ENCODE measurements around the gene TMEM203. TPM values are rescaled to one million over a fixed set of nuclear protein-coding genes. Genes with fewer than 3 reads are reported as not detected.
A peak's percentile ranks its signal among the peaks of the same experiment; 100 is the strongest.

TMEM203 gene
- total and polyA plus RNA-seq, 2 of the 13 experiments (the other 11 are each of a cell fraction or from before 2014, with no cell fraction given) = 23.4 to 36.7 TPM

- TF ChIP-seq ZFP90 (CRISPR knock-in tag; IDR thresholded peaks at IDR 0.05; ENCODE audit: borderline replicate concordance) (0 out of 2 replicates have a peak, but pooled peaks have one; percentile 57), ZNF75D (CRISPR knock-in tag; IDR thresholded peaks at IDR 0.05; ENCODE audit: borderline replicate concordance) (no peak), ZNF326 (CRISPR knock-in tag; IDR thresholded peaks at IDR 0.05; ENCODE audit: borderline replicate concordance) (no peak), ZBTB37 (CRISPR knock-in tag; IDR thresholded peaks at IDR 0.05) (no peak), TCF7 (IDR thresholded peaks at IDR 0.05; ENCODE audit: low read depth) (no peak), MAFK (conservative IDR thresholded peaks at IDR 0.05 in 1 of 2, IDR thresholded peaks at IDR 0.05 in 1 of 2; ENCODE audit: low read length in 2 of 2) (no peak), PRMT3 (CRISPR knock-in tag; IDR thresholded peaks at IDR 0.05; ENCODE audit: borderline replicate concordance, low read depth) (no peak), ZNF674 (CRISPR knock-in tag; IDR thresholded peaks at IDR 0.05; ENCODE audit: low read depth) (no peak), ETV6 (CRISPR knock-in tag; conservative IDR thresholded peaks at IDR 0.05) (no peak), PHF21A (CRISPR knock-in tag; IDR thresholded peaks at IDR 0.05) (no peak), UBTF (CRISPR knock-in tag; IDR thresholded peaks at IDR 0.05) (peak; percentile 73), ZBTB43 (CRISPR knock-in tag; conservative IDR thresholded peaks at IDR 0.05) (no peak), ZNF572 (CRISPR knock-in tag; IDR thresholded peaks at IDR 0.05) (no peak), NBN (conservative IDR thresholded peaks at IDR 0.05) (no peak), FOXK1 (CRISPR knock-in tag; IDR thresholded peaks at IDR 0.05; ENCODE audit: borderline replicate concordance, low read depth) (peak; percentile 89; the same call in 1 of the 2 replicates), ZNF816 (CRISPR knock-in tag; IDR thresholded peaks at IDR 0.05; ENCODE audit: borderline replicate concordance) (no peak; the same call in 1 of the 2 replicates), ZBTB42 (CRISPR knock-in tag; IDR thresholded peaks at IDR 0.05) (no peak), ZNF850 (CRISPR knock-in tag; conservative IDR thresholded peaks at IDR 0.05) (0 out of 2 replicates have a peak, but pooled peaks have one; percentile 70), ZNF660 (CRISPR knock-in tag; IDR thresholded peaks at IDR 0.05; ENCODE audit: borderline replicate concordance, low read depth) (no peak), ZNF275 (CRISPR knock-in tag; IDR thresholded peaks at IDR 0.05; ENCODE audit: borderline replicate concordance) (peak; percentile 79), KMT2A (CRISPR knock-in tag; IDR thresholded peaks at IDR 0.05) (peak; percentile 88), SAP130 (CRISPR knock-in tag; IDR thresholded peaks at IDR 0.05; ENCODE audit: low read depth) (peak; percentile 99)
Measured at GRCh38 chr9:137205126-137206069, at the start of gene TMEM203, which contains the start of gene NDOR1 (continued).
